Daoy (cell line): Measurements from ENCODE around the gene CHST13. TPM values are rescaled to one million over a fixed set of nuclear protein-coding genes. Genes with fewer than 3 reads are reported as not detected.
"Not testable (repeated sequence)": the region's sequence is repeated elsewhere in the genome, so short reads cannot be mapped to it uniquely, and the experiment has no call there.

ENCODE experiments used
- DNase-seq: peaks from one replicate; pipeline ENCODE4 v3.0.0-alpha.2; 2015; ENCODE audit warnings: low read depth
- total RNA-seq: library from RNA; depleted of rRNA; stranded (reverse); fragments of >200 nt; shearing (Covaris generic); gene quantifications from 2 replicates; pipeline ENCODE4 v1.2.3, GENCODE V29; 2014

CHST13 gene
- total RNA-seq, 1 experiment from 2014 or later = not detected

DNA sequence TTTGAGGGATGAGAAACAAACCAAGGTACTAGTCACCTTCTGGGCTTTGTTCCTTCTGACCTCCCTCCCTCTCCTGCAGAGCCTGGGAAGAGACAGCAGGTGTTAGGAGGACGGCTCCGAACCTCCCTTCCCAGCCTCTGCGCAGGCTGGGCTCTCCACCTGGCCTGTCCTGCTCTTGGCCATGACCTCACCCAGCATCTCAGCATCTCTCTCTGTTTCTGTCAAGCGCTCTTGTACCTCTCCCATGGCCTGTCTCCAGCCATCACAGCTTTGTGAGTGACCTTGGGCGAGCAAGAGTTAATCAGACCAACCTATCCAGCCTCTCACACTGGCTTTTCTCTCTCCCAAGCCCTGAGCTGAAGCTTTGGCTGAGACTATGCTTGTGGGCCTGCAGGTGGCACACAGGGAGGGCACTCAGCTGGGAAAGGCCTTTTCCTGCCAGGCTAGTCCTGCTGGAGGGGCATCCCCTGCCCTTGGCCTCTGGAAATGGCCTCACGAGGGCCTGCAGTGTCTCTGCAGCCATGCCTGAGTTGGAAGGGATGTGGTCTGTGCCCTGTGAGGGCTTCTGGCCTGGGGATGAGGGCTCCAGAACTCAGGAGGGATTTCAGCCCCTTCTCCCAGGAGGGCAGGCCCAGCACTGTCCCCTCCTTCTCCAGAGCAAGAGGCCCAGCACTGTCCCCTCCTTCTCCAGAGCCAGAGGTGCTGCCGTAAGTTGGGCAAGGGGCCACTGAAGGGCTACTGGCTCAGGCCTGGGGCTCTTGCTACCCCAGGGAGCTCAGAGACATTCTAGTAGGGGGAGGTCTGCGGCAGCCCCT, 2.1 kb downstream of the CHST13 start:
- no peak for DNase-seq

DNA sequence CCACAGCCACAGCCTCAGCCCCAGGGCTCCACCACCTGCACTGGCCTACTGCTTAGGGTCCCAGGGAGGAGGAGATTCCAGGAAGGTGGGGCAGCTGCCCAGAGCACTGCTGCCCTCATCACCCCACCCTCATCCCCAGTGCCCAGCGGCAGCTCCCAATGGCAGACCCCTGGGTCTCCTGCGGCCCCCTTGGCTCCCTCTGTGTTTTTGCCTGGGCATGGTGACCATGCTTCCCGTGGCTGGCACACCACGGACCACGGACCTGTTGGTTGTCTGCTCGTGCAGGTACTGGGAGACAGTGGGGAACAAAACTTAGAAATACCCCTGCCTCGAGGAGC, 2.7 kb downstream of the CHST13 start:
- DNase-seq = no peak

DNA sequence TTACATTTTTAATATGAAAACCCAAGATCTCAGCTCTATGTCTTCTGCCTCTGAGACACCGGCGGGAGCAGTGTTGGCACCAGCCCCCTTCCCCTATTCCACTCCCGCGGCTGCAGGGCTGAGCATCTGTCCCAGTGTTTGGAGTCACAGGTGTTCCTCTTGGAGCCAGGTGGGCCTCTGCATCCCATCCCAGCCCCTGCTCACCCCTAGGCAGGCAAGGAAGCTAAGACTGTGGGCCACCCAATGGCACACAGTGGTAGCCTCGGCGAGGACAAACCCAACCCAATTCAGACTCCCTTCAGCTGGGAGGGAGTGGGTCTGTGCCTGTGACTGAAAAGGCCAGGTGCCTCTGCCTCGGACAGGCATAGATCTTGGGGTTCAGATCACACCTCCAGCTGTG, 3.1 kb downstream of the CHST13 start:
- no peak for DNase-seq

DNA sequence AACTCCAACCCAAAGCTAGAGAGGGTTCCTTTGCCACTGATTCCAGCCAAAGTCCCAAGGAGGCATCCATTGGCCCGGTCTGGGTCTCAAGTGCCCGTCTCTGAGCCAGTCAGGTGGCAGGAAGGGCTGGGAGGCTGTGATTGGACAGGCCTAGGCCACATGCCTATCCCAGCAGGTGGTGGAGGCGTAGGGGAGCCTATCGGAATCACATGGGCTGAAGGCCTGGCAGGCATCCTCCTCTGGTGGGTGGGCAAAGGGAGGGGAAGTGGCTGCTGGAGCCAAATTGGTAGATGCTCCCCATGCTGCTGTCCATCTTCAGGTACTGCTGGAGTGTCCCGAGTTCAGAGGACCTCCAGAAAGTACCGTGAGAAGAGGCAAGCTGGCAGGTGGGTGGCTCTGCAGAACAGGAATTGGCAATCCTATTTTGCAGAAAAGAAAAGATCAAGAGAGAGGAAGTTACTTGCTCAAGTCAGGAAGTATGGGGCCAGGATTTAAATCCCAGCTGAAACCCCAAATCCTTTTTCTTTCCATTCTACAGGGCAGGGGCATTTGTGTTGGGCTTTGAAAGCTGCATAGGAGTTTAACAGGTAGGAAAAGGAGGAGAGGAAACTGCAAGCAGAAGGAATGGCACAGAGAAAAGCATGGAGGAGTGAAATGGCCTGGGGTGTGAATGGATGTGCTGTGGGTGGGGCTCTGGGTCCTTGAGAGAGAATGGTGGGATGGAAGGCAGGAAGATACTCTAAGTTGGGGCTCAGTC, 3.7 kb downstream of the CHST13 start:
- DNase-seq = no peak

DNA sequence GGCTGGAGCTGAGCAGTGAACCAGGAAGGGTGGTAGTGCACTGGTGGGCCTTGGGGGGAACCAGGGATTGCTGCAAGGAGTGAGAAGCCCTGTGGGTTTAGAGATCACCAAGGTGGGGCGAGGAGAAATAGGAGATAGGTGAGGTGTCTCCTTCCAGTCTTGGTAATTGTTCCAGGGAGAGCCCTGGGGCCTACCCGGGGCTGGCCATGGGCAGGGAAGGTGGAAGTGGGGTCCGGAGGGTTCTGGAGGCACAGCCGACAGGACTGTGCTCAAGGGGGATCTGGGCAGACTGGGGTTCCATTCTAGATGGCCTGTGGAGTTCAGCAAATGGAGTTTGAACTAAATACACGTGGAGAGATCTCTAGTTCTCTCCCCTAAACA, 4.5 kb downstream of the CHST13 start:
- DNase-seq = no peak

DNA sequence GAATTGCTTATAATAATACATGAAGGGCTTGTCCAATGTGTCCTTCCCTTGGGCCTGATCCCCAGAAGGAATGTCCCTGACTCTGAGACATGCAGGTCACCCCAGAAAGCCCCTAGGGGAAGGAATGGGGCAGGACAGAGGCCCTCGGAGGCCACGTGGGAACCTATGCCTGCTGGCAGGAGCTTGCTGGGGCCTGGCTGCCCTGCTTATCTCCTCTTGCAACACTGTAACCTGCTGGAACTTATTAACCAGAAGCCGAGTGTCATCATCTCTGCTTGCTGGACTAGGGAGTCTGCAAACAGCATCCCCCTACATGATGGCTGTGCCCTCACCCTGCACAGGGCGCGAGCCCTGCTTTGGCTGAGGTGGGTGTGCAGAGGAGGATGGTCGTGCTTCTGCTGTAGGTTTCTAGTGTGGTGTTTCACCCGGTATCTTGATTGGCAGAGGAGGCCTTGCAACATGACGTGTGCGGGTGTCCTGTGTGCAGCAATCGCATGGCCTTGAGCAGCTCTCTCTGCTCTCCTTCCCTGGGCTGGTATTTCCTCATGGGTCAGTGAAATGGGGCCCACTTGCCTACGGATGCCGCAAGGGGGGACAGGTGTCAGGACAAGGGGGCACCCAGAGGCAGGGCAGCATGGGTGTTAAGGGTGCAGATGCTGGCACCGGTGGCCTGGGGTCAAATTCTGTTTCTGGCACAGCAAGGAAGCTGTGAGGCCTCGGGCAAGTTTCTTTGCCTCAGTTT, 5.0 kb downstream of the CHST13 start:
- no peak for DNase-seq

DNA sequence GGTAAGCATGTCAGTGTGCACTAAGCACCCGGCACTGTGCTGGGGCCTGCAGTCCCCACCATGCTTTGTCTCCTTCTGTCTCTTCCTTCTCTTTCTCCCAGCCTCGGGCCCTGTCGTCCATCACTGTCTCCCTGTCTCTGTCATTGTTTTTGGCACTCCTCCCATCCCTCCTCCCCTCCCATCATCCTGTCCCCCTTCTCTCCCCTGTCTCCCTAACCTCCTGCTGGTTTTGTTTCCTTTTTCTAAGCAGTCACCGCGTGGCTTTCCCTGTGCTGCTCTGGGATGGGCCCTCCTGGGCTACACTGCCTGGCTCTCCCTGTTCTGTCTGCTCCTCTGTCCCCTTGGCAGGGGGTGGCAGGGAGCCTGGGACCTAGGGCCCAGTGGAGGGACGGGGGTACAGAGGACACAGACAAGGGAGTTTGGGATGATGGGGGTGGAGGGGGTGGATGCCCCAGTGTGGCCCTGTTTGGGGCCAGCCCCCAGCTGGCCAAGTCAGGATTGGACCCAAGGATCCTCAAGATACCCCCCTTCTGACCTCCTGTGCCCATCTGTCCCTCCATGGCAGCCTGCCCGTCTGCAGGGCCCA, 5.7 kb downstream of the CHST13 start:
- no peak for DNase-seq

DNA sequence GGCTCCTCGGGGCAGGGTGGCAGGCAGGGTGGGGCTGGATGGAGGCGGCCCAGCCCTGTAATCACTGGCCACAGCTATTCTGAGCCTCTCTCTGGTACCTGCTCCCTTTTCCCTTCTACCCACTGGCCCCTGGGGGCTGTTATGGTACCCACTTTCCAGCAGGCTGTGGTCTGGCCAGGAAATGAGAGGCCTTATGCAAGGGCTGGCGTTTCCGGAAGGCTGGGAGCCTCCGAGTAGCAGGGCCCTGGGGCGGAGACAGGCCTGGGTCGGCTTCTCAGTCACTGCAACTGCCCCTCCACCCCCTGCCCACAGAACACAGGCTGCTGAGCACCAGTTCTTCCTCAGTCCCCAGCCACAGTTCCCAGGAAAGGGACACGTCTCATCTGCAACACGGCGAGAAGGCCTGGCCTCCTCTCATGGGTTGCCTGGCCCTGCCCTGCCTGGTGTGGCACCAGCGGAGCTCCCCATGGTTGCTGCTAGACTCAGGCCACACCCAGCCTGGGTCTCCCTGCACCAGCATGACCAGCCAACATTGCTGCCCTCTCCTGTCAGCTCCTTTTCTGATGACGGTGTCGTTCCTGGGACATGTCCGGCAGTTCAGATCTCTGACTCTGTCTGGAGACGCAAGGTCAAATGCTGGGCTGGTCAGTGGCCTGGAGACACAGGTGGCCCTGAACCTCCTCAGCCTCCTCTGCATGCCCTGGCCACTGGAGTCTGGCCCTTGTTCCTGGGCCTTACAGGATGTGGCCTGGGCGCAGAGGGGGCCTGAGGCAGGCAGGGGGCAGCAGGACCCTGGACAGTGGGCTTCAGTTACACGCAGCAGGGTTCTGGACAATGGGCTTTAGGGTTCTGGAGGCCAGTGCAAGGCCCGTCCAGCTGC, 6.5 kb downstream of the CHST13 start:
- peak; percentile 68 for DNase-seq

DNA sequence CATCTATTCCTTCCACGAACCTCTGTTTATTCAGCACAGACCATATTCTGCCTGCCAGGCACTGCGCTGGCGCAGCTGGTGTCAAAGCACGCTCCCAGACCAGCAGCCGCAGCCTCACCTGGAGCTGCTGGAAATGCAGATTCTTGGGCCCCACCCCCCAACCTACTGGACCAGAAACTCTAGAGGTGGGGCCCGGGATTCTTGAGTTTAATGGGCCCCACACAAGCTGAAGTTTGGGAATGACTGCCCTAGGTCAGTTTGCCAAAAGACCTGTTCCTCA, 7.0 kb downstream of the CHST13 start:
- DNase-seq = no peak

DNA sequence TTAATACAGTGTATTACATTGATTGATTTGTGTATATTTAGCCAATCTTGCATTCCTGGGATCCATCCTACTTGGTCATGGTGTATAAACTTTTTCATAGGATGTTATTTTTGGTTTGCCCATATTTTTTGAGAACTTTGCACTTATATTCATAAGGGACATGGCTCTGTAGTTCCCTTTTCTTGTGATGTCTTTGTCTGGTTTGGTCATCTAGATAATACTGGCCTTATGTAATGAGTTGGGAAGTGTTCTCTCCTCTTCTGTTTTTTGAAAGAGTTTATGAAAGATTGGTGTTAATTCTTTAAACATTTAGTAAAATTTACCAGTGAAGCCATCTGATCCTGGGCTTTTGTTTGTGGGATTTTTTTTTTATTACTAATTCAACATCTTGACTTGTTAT, 9.6 kb downstream of the CHST13 start:
- no peak for DNase-seq

DNA sequence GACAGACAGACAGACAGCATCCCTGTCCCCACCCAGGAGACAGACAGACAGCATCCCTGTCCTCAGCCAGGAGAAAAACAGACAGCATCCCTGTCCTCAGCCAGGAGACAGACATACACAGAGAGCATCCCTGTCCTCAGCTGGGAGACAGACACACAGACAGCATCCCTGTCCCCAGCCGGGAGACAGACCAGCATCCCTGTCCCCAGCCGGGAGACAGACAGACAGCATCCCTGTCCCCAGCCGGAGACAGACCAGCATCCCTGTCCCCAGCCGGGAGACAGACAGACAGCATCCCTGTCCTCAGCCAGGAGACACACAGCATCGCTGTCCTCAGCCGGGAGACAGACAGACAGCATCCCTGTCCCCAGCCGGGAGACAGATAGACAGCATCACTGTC, 10.8 kb downstream of the CHST13 start:
- not testable (repeated sequence) for DNase-seq

DNA sequence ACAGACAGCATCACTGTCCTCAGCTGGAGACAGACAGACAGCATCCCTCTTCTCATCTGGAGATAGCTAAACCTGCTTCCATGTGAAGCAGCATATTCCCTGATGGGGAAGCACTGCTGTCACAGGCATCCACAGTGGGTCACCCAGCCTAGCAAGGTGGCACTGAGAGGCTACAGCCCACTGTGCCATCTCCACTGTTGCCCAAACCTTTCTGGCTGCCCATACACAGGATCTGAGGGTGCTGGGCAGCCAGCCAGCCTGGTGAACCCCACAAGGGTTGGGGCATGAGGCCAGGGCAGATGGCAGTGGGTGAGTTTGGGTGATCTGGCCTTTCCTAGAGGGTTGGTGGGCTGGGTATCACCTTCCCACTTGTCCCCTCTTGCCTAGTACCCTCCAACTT, 11.7 kb downstream of the CHST13 start:
- no peak for DNase-seq

DNA sequence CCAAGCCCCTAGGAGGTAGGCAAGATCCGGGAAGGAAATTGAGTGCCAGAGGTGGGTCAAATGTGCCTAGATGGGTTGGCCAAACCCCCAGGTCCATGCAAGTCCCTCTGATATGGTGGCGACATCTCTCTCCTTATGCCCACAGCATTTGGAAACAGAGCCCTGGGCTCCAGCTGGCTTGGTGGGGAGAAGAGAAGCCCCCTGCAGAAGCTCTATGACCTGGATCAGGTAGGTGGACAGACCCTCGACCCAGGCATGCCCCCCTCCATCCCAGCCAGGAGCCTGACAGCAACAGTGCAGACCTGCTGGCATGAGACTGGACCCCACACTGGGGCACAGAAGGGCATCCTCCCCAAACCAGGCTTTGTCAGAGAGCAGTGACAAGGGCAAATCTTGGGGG, 12.2 kb downstream of the CHST13 start:
- no peak for DNase-seq

DNA sequence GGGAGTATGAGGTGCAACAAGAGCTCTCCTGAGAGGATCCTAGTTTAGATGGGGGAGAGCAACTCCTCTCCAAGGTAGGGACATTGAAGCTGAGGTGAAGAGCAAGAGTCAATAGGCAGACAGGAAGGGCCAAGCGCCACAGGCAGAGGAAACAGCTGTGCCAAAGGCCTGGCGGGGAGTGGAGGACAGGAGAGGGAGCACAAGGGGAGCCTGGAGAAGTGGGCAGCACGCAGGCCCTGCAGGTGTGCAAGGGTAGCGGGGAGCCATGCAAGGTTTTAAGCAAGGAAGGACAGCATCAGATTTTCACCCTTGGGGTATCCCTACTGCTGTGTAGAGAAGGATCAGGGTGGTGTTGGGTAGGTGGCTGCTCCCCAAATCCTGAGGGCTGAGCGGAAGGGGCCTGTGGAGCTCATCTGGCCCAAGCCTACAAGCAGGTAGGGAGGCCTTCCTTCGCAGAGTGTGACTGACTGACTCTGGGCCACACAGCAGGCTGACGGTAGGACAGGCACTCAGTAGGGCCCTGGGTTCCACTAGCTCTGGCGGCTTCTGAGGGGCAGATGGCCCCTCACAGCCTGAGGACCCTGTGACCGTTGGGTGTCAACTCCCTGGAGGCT, 13.3 kb downstream of the CHST13 start:
- no peak for DNase-seq

DNA sequence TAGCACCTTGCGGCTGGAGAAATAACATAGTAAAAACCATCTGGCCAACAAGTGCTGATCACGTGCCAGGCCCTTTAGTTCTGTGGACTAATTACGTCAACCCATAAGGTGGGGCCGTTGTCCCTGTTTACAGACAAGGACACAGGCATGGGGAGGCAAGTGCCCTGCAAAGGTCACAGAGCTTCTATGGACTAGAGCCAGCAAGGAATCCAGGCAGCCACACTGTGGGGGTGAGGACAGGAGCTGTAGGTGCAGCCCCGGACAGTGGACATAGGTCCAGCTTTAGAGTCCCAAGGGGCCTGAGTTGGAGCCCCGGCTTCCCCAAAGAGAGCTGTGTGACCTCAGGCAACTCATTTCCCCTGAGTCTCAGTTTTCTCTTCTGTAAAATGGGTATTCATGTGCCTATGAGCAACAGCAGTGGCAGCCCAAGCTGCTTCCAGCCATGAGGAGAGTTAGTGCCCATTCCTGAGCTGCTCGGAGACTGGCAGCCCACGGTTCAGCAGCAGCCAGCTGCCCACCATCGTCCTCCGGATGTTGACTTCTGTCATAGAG, 13.9 kb downstream of the CHST13 start:
- DNase-seq = no peak

DNA sequence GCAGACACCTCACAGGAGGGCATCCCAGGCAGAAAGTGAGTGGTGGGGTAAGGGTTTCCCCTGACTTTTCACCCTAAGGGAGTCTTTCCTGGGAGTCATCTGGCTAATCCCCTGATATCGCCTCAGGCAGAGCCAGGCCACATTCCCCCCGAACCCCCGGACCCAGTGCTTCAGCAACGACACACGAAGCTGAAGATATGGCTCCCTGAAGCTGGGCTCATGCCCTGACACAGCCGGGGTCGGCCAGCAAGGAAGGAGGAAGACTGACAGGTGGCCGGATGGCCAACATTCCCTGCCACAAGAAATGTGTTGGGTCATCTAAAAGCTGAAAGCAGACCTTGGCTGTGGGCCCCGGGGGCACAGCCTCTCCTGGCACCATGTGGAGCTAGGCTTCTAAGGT, 14.4 kb downstream of the CHST13 start:
- no peak for DNase-seq

DNA sequence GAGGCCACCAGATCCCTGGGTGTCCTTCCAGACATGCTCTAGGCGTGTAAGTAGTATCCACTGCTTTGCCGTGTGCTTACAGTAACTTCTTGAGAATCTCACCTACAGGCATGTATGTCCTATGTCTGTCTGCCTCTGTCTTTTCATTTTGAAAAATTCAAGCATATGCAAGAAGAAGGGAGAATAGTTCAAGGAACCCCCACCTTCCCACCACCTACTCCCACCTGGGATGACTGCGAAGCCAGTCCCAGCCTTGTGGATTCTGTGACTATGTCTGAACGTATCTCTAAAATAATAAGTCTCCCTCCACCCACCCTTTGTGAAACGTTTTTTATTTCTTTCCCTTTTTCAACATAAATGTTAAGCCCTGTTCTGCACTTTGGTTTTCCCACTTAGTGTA, 15.0 kb downstream of the CHST13 start:
- DNase-seq = no peak

DNA sequence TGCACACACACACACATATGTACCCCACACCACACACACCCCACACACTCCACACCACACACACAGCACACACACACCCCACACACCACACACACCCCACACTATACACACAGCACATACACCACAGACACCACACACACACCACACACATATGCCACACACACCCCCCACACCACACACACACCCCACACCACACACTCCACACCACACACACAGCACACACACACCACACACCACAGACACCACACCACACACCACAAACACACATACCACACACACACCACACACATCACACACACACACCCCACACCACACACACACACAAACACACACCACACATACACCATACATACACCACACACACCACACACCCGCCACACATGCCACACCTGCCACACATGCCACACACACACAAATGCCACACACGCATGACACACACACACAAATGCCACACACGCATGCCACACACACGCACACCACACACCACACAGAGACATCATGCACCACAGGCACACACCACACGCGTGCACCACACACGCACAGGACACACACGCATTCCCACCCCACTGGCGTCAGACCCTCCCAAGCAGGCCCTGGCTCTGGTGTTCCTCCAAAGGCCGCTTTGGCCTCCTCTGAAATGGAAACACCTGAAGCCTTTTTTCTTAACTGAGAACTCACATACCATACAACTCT, 15.7 kb downstream of the CHST13 start:
- DNase-seq = no peak

DNA sequence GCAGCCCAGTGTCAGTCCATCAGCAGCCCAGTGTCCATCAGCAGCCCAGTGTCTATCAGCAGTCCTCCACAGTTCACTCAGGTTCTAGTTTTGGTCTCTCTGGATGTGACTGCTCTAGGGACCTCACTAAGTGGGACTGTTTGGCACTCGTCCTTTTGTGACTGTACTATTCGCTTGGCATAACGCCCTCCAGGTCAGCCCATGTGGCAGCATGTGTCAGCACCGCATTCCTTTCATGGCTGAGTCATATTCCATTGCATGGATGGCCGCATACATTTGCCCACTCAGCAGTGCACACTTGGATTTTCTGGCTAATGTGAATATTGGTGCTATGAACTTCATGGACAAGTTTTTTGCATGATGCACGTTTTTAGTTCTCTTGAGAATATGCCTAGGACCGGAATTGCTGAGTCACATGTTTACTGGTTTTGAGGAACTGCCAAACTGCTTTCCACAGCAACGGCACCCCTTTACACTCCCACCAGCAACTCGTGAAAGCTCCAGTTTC, 16.4 kb downstream of the CHST13 start:
- peak; percentile 96 for DNase-seq
